Loucy (cell line): ENCODE data around the gene KLHL3.

Experiments used
- H2AFZ ChIP-seq: fragments of 200-600 bp; sonication (generic); 2 replicates; pipeline ENCODE4 v1.6.0; 2016; ENCODE audit warnings: antibody characterized with exemption, mild to moderate bottlenecking, low read length, moderate library complexity
- H3F3A ChIP-seq: fragments of 200-600 bp; 2 replicates; pipeline ENCODE4 v1.6.0; 2016; ENCODE audit warnings: antibody characterized with exemption, low read depth, mild to moderate bottlenecking
- H3K27me3 ChIP-seq: fragments of 200-600 bp; sonication (generic); 2 replicates; pipeline ENCODE4 v1.6.1; 2014; ENCODE audit warnings: low read length, mild to moderate bottlenecking; ENCODE audit not compliant: insufficient read depth, poor library complexity, severe bottlenecking
- H3K36me3 ChIP-seq: fragments of 200-600 bp; sonication (generic); 2 replicates; pipeline ENCODE4 v1.6.1; 2016; ENCODE audit warnings: low read length; ENCODE audit not compliant: insufficient read depth
- H3K4me1 ChIP-seq: fragments of 200-600 bp; sonication (generic); 2 replicates; pipeline ENCODE4 v1.5.1; 2014; ENCODE audit warnings: low read length, mild to moderate bottlenecking; ENCODE audit not compliant: insufficient read depth, poor library complexity, severe bottlenecking
- H3K4me2 ChIP-seq: fragments of 200-600 bp; sonication (generic); 2 replicates; pipeline ENCODE4 v1.6.0; 2014; ENCODE audit warnings: antibody characterized with exemption, low read length, low read depth, mild to moderate bottlenecking; ENCODE audit not compliant: poor library complexity, severe bottlenecking
- H3K4me3 ChIP-seq: fragments of 200-600 bp; sonication (generic); 2 replicates; pipeline ENCODE4 v1.5.1; 2014; ENCODE audit warnings: low read length, mild to moderate bottlenecking, mixed read lengths; ENCODE audit not compliant: poor library complexity, severe bottlenecking
- H3K79me2 ChIP-seq: fragments of 200-600 bp; sonication (generic); 2 replicates; pipeline ENCODE4 v1.6.1; 2014; ENCODE audit warnings: low read length; ENCODE audit not compliant: insufficient read depth
- H3K9ac ChIP-seq: fragments of 200-600 bp; sonication (generic); 2 replicates; pipeline ENCODE4 v1.6.0; 2014; ENCODE audit warnings: mild to moderate bottlenecking, low read depth, low read length, moderate library complexity; ENCODE audit not compliant: poor library complexity, severe bottlenecking
- H3K9me2 ChIP-seq: fragments of 200-600 bp; sonication (generic); replicated peaks from 2 replicates; pipeline ENCODE4 v1.6.1; 2016; ENCODE audit warnings: low read depth, low read length, mixed read lengths
- H3K9me3 ChIP-seq: fragments of 200-600 bp; sonication (generic); 2 replicates; pipeline ENCODE4 v1.6.1; 2014; ENCODE audit warnings: mild to moderate bottlenecking, antibody characterized with exemption, low read length, low read depth; ENCODE audit not compliant: insufficient read depth
- H4K20me1 ChIP-seq: fragments of 200-600 bp; sonication (generic); 2 replicates; pipeline ENCODE4 v1.6.0; 2014; ENCODE audit warnings: antibody characterized with exemption, low read length, mild to moderate bottlenecking; ENCODE audit not compliant: insufficient read depth, poor library complexity, severe bottlenecking
- EZH2phosphoT487 ChIP-seq: fragments of 200-600 bp; IDR thresholded peaks from 2 replicates; pipeline ENCODE4 v1.6.1; 2018; ENCODE audit warnings: antibody characterized with exemption, mild to moderate bottlenecking, moderate library complexity, borderline replicate concordance
- TF ChIP-seq, protein P1 (sequence below): fragments of 200-600 bp; sonication (generic); conservative IDR thresholded peaks from 2 replicates; pipeline ENCODE4 v1.5.1; 2014; ENCODE audit warnings: mild to moderate bottlenecking, antibody characterized with exemption, low read length

The KLHL3 gene

DNA sequence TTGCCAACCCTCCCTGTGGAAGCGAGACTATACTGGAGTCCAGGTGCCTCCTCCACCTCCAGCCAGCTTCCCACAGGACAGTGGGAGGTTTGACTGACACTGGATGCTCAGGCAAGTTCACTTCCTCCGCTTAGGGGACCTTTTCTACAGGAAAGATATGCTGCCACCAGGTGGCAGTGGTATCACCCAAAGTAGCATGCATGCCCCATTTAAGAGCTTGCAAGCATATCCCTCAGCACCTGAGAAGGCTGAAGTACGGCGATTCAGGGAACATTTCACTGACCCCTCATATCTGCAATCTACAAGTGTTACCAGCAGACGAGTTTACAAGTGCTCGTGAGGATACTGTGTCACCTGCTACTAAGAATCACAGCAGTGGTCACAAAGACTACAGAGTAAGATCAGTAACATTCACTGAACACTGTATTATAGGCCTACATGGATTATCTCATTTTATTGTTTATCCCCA is 75.5 kb downstream of the KLHL3 start:
- Histone ChIP-seq H3K9me2 (no peaks in the 10 kb centered on the region), H3K4me2 (no peak overlapping the region), H3K36me3 (peaks cover 20% of the 10 kb centered on the region; the same call in 1 of the 2 replicates), H3K4me1 (no peaks in the 10 kb centered on the region), H3K9me3 (no peaks in the 10 kb centered on the region), H3F3A (no peaks in the 10 kb centered on the region), H3K4me3 (no peak overlapping the region), H3K79me2 (no peaks in the 10 kb centered on the region), H2AFZ (no peak overlapping the region), H3K27me3 (no peaks in the 10 kb centered on the region), H4K20me1 (no peaks in the 10 kb centered on the region), H3K9ac (no peak overlapping the region)
- TF ChIP-seq EZH2phosphoT487, result no peak
- TF ChIP-seq, protein P1, sequence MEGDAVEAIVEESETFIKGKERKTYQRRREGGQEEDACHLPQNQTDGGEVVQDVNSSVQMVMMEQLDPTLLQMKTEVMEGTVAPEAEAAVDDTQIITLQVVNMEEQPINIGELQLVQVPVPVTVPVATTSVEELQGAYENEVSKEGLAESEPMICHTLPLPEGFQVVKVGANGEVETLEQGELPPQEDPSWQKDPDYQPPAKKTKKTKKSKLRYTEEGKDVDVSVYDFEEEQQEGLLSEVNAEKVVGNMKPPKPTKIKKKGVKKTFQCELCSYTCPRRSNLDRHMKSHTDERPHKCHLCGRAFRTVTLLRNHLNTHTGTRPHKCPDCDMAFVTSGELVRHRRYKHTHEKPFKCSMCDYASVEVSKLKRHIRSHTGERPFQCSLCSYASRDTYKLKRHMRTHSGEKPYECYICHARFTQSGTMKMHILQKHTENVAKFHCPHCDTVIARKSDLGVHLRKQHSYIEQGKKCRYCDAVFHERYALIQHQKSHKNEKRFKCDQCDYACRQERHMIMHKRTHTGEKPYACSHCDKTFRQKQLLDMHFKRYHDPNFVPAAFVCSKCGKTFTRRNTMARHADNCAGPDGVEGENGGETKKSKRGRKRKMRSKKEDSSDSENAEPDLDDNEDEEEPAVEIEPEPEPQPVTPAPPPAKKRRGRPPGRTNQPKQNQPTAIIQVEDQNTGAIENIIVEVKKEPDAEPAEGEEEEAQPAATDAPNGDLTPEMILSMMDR, result peak; percentile 78

DNA sequence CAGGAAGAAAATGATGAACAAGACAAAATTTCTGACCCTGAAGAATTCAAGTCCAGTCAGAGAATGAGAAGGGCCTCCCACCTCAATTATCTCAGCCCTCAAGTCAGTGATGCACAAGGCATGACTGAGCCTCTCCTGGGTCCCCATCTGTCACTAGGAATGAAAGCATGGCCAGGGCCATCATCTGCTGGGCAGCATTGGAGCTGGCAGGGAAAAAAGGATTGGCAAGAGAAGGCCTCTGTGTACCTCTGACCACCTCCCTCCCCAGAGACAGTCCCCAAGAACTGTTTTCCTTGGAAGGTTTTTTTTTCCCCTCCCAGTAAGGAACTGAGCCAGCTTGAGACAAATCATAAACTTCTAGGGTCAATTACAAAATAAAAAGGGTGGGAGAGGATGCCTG is 76.7 kb downstream of the KLHL3 start:
- no peaks in the 10 kb centered on the region for H3K79me2 ChIP-seq
- TF ChIP-seq EZH2phosphoT487, result no peak
- TF ChIP-seq, protein P1, result no peak
- no peak overlapping the region for H3K4me2 ChIP-seq
- H3K9me2 ChIP-seq, result no peaks in the 10 kb centered on the region
- peaks cover 23% of the 10 kb centered on the region; the same call in 1 of the 2 replicates for H3K36me3 ChIP-seq
- no peak overlapping the region for H3K4me3 ChIP-seq
- H3F3A ChIP-seq, result no peaks in the 10 kb centered on the region
- no peaks in the 10 kb centered on the region for H4K20me1 ChIP-seq
- no peak overlapping the region for H2AFZ ChIP-seq
- H3K27me3 ChIP-seq, result no peaks in the 10 kb centered on the region
- H3K9ac ChIP-seq, result no peak overlapping the region
- H3K9me3 ChIP-seq, result no peaks in the 10 kb centered on the region
- H3K4me1 ChIP-seq, result no peaks in the 10 kb centered on the region

DNA sequence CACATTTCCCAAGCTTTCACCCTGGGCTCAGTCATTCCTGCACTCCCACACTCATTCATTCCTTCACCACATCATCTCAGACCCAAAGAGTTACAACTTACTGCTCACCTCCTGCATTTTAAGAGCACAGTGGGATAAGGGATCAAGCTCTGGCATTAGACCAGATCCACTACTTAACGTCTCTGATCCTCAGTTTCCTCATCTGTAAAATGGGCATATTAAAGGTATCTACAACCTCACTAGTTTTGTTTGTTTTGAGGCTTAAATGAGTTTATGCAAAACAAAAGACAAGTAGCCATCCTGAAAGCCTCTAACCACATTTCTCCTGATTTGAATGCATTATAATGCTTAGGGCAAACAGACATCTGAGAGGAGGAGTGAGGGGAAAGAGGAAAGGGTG is 77.6 kb downstream of the KLHL3 start:
- Histone ChIP-seq H3K9me2 (no peaks in the 10 kb centered on the region), H2AFZ (no peak overlapping the region), H3K9me3 (no peaks in the 10 kb centered on the region), H3F3A (no peaks in the 10 kb centered on the region), H3K4me2 (no peak overlapping the region), H3K4me3 (no peak overlapping the region), H3K4me1 (no peaks in the 10 kb centered on the region), H3K36me3 (peaks cover 23% of the 10 kb centered on the region; the same call in 1 of the 2 replicates), H3K9ac (no peak overlapping the region), H3K27me3 (no peaks in the 10 kb centered on the region), H4K20me1 (no peaks in the 10 kb centered on the region), H3K79me2 (no peaks in the 10 kb centered on the region)
- TF ChIP-seq, protein P1, result no peak
- TF ChIP-seq EZH2phosphoT487, result no peak
